ENCODE measurements around the gene MEGF9. TPM values are rescaled to one million over a fixed set of nuclear protein-coding genes. Genes with fewer than 3 reads are reported as not detected.

Gene MEGF9
- total and polyA plus RNA-seq, 4 donors, result 15.5 to 27.4 (median 19.3) TPM

DNA sequence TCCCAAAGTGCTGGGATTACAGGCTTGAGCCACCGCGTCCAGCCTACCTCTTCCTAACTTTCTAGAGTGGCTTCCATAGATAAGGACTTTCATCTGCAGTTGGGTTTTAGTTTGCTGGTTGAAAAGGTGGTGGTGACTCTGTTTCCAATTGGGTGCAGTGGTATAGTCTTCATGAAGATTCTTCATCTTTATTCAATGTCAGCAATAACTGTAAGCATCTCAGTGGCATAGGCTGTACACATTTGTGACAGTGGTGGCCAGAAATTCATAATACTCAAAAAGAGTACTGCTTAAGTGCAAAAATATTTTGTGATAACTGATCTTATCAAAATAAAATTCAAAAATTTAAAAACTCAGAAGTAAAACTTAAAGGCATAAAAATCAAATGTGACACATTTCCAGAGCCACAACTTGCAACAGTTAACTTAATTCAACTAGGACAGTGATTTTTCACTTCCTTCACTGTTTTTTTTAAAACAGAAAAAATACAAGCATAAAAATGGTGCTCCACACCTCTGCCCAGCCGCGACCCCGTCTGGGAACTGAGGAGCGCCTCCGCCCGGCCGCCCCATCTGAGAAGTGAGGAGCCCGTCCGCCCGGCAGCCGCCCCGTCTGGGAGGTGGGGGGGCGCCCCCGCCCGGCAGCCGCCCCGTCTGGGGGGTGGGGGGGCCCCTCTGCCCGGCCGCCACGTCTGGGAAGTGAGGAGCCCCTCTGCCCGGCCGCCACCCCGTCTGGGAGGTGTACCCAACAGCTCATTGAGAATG is 77.9 kb downstream of the MEGF9 start:
- WGBS, result 94% methylated on average over 25 of the region's 25 CpGs

DNA sequence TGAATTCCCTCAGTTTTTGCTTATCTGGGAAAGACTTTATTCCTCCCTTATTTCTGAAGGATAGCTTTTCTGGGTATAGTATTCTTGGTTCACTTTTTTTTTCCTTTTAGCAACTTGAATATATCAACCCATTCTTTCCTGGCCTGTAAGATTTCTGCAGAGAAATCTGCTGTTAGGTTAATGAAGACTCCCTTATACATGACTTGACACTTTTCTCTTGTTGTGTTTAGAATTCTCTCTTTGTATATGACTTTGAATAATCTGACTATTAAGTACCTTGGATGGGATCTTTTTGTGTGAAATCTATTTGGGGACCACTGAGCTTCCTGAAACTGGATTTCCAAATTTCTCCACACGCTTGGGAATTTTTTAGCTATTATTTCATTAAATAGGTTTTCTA is 79.3 kb downstream of the MEGF9 start:
- Histone ChIP-seq H3K27ac (ENCODE audit: low read depth in 1 of 2, low read length in 2 of 2) (no peak overlapping the region), H3K4me1 (ENCODE audit: control insufficient read depth in 4 of 4, insufficient read depth in 4 of 4, low read length in 3 of 4) (peaks cover 3 to 16% (median 12%) of the 10 kb centered on the region in 4 donors), H3K9me3 (ENCODE audit: control insufficient read depth in 4 of 4, low read length in 3 of 4) (no peaks in the 10 kb centered on the region), H3K9ac (ENCODE audit: low read depth in 1 of 2, low read length in 2 of 2) (no peak overlapping the region), H3K4me3 (ENCODE audit: low read depth in 1 of 3, low read length in 3 of 3) (no peak overlapping the region), H3K36me3 (ENCODE audit: control insufficient read depth in 4 of 4, insufficient read depth in 3 of 4, low read depth in 1 of 4, low read length in 3 of 4) (peaks cover 0 to 2% (median 0%) of the 10 kb centered on the region in 4 donors), H3K27me3 (ENCODE audit: control insufficient read depth in 4 of 4, insufficient read depth in 4 of 4, low read length in 3 of 4) (no peaks in the 10 kb centered on the region)
- 94% methylated on average over 1 of the region's 1 CpG for WGBS
- DNase-seq (ENCODE audit: low spot score), result no peak
- TF ChIP-seq, protein P1, sequence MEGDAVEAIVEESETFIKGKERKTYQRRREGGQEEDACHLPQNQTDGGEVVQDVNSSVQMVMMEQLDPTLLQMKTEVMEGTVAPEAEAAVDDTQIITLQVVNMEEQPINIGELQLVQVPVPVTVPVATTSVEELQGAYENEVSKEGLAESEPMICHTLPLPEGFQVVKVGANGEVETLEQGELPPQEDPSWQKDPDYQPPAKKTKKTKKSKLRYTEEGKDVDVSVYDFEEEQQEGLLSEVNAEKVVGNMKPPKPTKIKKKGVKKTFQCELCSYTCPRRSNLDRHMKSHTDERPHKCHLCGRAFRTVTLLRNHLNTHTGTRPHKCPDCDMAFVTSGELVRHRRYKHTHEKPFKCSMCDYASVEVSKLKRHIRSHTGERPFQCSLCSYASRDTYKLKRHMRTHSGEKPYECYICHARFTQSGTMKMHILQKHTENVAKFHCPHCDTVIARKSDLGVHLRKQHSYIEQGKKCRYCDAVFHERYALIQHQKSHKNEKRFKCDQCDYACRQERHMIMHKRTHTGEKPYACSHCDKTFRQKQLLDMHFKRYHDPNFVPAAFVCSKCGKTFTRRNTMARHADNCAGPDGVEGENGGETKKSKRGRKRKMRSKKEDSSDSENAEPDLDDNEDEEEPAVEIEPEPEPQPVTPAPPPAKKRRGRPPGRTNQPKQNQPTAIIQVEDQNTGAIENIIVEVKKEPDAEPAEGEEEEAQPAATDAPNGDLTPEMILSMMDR (IDR thresholded peaks at IDR 0.05; ENCODE audit: low read depth, low read length, missing input control), result no peak
- TF ChIP-seq RAD21 (IDR thresholded peaks at IDR 0.05) (no peak), GABPA (IDR thresholded peaks at IDR 0.05 in 1 of 2, conservative IDR thresholded peaks at IDR 0.05 in 1 of 2) (no peak), EGR1 (IDR thresholded peaks at IDR 0.05; ENCODE audit: low read depth in 2 of 2) (no peak), TAF1 (conservative IDR thresholded peaks at IDR 0.05) (no peak), FOXA1 (IDR thresholded peaks at IDR 0.05) (no peak), JUND (IDR thresholded peaks at IDR 0.05) (no peak), SP1 (IDR thresholded peaks at IDR 0.05) (no peak), HNF4G (IDR thresholded peaks at IDR 0.05) (no peak), RXRA (IDR thresholded peaks at IDR 0.05) (no peak)
- TF ChIP-seq, protein P2, sequence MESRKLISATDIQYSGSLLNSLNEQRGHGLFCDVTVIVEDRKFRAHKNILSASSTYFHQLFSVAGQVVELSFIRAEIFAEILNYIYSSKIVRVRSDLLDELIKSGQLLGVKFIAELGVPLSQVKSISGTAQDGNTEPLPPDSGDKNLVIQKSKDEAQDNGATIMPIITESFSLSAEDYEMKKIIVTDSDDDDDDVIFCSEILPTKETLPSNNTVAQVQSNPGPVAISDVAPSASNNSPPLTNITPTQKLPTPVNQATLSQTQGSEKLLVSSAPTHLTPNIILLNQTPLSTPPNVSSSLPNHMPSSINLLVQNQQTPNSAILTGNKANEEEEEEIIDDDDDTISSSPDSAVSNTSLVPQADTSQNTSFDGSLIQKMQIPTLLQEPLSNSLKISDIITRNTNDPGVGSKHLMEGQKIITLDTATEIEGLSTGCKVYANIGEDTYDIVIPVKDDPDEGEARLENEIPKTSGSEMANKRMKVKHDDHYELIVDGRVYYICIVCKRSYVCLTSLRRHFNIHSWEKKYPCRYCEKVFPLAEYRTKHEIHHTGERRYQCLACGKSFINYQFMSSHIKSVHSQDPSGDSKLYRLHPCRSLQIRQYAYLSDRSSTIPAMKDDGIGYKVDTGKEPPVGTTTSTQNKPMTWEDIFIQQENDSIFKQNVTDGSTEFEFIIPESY (IDR thresholded peaks at IDR 0.05), result no peak

More for the DNA sequence above, 77.9 kb downstream of the MEGF9 start:
- Histone ChIP-seq H3K27ac (ENCODE audit: low read depth in 1 of 2, low read length in 2 of 2) (no peak overlapping the region), H3K36me3 (ENCODE audit: control insufficient read depth in 4 of 4, insufficient read depth in 3 of 4, low read depth in 1 of 4, low read length in 3 of 4) (peaks cover 0 to 2% (median 0%) of the 10 kb centered on the region in 4 donors), H3K9ac (ENCODE audit: low read depth in 1 of 2, low read length in 2 of 2) (no peak overlapping the region), H3K9me3 (ENCODE audit: control insufficient read depth in 4 of 4, low read length in 3 of 4) (no peaks in the 10 kb centered on the region), H3K4me1 (ENCODE audit: control insufficient read depth in 4 of 4, insufficient read depth in 4 of 4, low read length in 3 of 4) (peaks cover 3 to 19% (median 14%) of the 10 kb centered on the region in 4 donors), H3K4me3 (ENCODE audit: low read depth in 1 of 3, low read length in 3 of 3) (no peak overlapping the region), H3K27me3 (ENCODE audit: control insufficient read depth in 4 of 4, insufficient read depth in 4 of 4, low read length in 3 of 4) (no peaks in the 10 kb centered on the region)
- DNase-seq (ENCODE audit: low spot score), result no peak
- TF ChIP-seq FOXA1 (IDR thresholded peaks at IDR 0.05) (no peak), RAD21 (IDR thresholded peaks at IDR 0.05) (no peak), GABPA (IDR thresholded peaks at IDR 0.05 in 1 of 2, conservative IDR thresholded peaks at IDR 0.05 in 1 of 2) (no peak), HNF4G (IDR thresholded peaks at IDR 0.05) (no peak), NR2F2 (IDR thresholded peaks at IDR 0.05) (no peak), RXRA (IDR thresholded peaks at IDR 0.05) (no peak), SP1 (IDR thresholded peaks at IDR 0.05) (no peak), EGR1 (IDR thresholded peaks at IDR 0.05; ENCODE audit: low read depth in 2 of 2) (no peak), JUND (IDR thresholded peaks at IDR 0.05) (no peak), TAF1 (conservative IDR thresholded peaks at IDR 0.05) (no peak)
- TF ChIP-seq, protein P3, sequence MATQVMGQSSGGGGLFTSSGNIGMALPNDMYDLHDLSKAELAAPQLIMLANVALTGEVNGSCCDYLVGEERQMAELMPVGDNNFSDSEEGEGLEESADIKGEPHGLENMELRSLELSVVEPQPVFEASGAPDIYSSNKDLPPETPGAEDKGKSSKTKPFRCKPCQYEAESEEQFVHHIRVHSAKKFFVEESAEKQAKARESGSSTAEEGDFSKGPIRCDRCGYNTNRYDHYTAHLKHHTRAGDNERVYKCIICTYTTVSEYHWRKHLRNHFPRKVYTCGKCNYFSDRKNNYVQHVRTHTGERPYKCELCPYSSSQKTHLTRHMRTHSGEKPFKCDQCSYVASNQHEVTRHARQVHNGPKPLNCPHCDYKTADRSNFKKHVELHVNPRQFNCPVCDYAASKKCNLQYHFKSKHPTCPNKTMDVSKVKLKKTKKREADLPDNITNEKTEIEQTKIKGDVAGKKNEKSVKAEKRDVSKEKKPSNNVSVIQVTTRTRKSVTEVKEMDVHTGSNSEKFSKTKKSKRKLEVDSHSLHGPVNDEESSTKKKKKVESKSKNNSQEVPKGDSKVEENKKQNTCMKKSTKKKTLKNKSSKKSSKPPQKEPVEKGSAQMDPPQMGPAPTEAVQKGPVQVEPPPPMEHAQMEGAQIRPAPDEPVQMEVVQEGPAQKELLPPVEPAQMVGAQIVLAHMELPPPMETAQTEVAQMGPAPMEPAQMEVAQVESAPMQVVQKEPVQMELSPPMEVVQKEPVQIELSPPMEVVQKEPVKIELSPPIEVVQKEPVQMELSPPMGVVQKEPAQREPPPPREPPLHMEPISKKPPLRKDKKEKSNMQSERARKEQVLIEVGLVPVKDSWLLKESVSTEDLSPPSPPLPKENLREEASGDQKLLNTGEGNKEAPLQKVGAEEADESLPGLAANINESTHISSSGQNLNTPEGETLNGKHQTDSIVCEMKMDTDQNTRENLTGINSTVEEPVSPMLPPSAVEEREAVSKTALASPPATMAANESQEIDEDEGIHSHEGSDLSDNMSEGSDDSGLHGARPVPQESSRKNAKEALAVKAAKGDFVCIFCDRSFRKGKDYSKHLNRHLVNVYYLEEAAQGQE (IDR thresholded peaks at IDR 0.05), result no peak
- TF ChIP-seq, protein P4, sequence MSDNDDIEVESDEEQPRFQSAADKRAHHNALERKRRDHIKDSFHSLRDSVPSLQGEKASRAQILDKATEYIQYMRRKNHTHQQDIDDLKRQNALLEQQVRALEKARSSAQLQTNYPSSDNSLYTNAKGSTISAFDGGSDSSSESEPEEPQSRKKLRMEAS (IDR thresholded peaks at IDR 0.05), result no peak
- TF ChIP-seq, protein P2 (IDR thresholded peaks at IDR 0.05), result no peak
- TF ChIP-seq, protein P5, sequence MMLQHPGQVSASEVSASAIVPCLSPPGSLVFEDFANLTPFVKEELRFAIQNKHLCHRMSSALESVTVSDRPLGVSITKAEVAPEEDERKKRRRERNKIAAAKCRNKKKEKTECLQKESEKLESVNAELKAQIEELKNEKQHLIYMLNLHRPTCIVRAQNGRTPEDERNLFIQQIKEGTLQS (IDR thresholded peaks at IDR 0.05), result no peak
